ENCODE results near the gene SKOR1.

GRCh38 chr15:67777071-67777470 is 48.2 kb upstream of the SKOR1 start:
- TF ChIP-seq CTCF (conservative IDR thresholded peaks at IDR 0.05 in 1 of 2, IDR thresholded peaks at IDR 0.05 in 1 of 2; ENCODE audit: low read depth in 1 of 2, low read length in 2 of 2) (no peak), EZH2 (IDR thresholded peaks at IDR 0.05; ENCODE audit: low read length, missing control alignments) (no peak)

Data from fibroblast of lung (primary cell).